ENCODE measurements around the gene CCDC14.

GRCh38 chr3:123878807-123879206 lies 82.2 kb downstream of the CCDC14 start:
- TF ChIP-seq CTCF (IDR thresholded peaks at IDR 0.05) (no peak), POLR2A (IDR thresholded peaks at IDR 0.05) (no peak)

Measured in esophagus squamous epithelium (tissue), 4 donors.